NCI-H69 (cell line): ENCODE measurements around the gene DGKH.
"Not testable (repeated sequence)": the region's sequence is repeated elsewhere in the genome, so short reads cannot be mapped to it uniquely, and the experiment has no call there.

ENCODE experiments used
- DNase-seq: peaks from one replicate; lab custom pipeline; 2025; lab: John Stamatoyannopoulos, UW

The DGKH gene

GRCh38 chr13:42110410-42111155 is 62.1 kb downstream of the DGKH start:
- DNase-seq, result peak; percentile 64

GRCh38 chr13:42112864-42113263 is 64.4 kb downstream of the DGKH start:
- no peak for DNase-seq

GRCh38 chr13:42113478-42113877 is 65.0 kb downstream of the DGKH start:
- peak; percentile 44 for DNase-seq

- DNase-seq, result no peak
Observed at GRCh38 chr13:42114278-42114677, 65.8 kb downstream of the DGKH start.

- no peak for DNase-seq
Observed at GRCh38 chr13:42114912-42115311, 66.5 kb downstream of the DGKH start.

GRCh38 chr13:42116225-42116624 is 67.8 kb downstream of the DGKH start:
- DNase-seq, result no peak

- DNase-seq, result no peak
Observed at GRCh38 chr13:42119041-42119440, 70.6 kb downstream of the DGKH start.

GRCh38 chr13:42119875-42120274 is 71.4 kb downstream of the DGKH start:
- peak; percentile 51 for DNase-seq

GRCh38 chr13:42123600-42123999 is 75.2 kb downstream of the DGKH start:
- DNase-seq, result peak; percentile 42

GRCh38 chr13:42125046-42125445 is 76.6 kb downstream of the DGKH start:
- no peak for DNase-seq

- DNase-seq, result no peak
Observed at GRCh38 chr13:42127047-42127446, 78.6 kb downstream of the DGKH start.

- DNase-seq, result no peak
Observed at GRCh38 chr13:42129033-42129432, 80.6 kb downstream of the DGKH start.

- DNase-seq, result no peak
Observed at GRCh38 chr13:42136518-42136917, 88.1 kb downstream of the DGKH start.

GRCh38 chr13:42137856-42138537 is 89.5 kb downstream of the DGKH start:
- no peak for DNase-seq

GRCh38 chr13:42140494-42140893 is 92.0 kb downstream of the DGKH start:
- no peak for DNase-seq

- DNase-seq, result not testable (repeated sequence)
Observed at GRCh38 chr13:42141052-42141451, 92.6 kb downstream of the DGKH start.

- DNase-seq, result no peak
Observed at GRCh38 chr13:42146359-42146758, 97.9 kb downstream of the DGKH start.

- DNase-seq, result no peak
Observed at GRCh38 chr13:42148538-42148937, 100.1 kb downstream of the DGKH start.

GRCh38 chr13:42149136-42149535 is 100.7 kb downstream of the DGKH start:
- no peak for DNase-seq

GRCh38 chr13:42151781-42152180 is 103.3 kb downstream of the DGKH start:
- no peak for DNase-seq

GRCh38 chr13:42152495-42152894 is 104.0 kb downstream of the DGKH start:
- DNase-seq, result no peak

- DNase-seq, result no peak
Observed at GRCh38 chr13:42153199-42154113, 105.0 kb downstream of the DGKH start.

GRCh38 chr13:42155251-42155650 is 106.8 kb downstream of the DGKH start:
- DNase-seq, result no peak
